ENCODE results near the gene NR1D2. TPM values are rescaled to one million over a fixed set of nuclear protein-coding genes. Genes with fewer than 3 reads are reported as not detected.

The NR1D2 gene
- total RNA-seq, 1 experiment from 2014 or later: 24.0 TPM

DNA sequence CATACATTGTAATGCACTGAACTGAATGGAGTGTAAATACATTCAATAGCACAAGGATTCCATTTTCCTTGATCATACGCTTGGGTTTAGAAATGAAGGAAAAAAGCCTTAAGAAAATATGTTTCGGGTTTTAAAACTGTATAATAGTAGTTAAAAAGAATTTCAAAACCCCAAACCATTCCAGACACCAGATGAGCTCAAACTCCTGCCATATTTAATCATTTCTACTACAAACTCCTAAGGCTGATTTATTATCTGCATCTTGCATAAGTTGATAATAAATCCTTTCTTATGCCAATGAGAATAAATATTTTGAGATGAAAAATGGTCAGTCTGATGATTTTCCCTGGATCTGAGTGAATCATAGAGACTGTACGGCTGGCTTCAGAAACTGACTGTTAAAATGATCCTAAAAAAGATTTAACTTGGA, 51.0 kb downstream of the NR1D2 start:
- H2AFZ ChIP-seq (ENCODE audit: low read length): no peak overlapping the region
- no peak overlapping the region for H3T11ph ChIP-seq (ENCODE audit: low read length)
- H3K14ac ChIP-seq (ENCODE audit: insufficient read depth, low read length): no peak overlapping the region
- H3K18ac ChIP-seq (ENCODE audit: insufficient read length, low read depth, low read length): no peak overlapping the region
- no peak overlapping the region for H2BK120ac ChIP-seq (ENCODE audit: low read depth, low read length, poor library complexity, severe bottlenecking)
- no peak for DNase-seq
- H3K9me3 ChIP-seq (ENCODE audit: control insufficient read depth, low read depth, low read length): no peaks in the 10 kb centered on the region
- no peaks in the 10 kb centered on the region for H3K79me2 ChIP-seq (ENCODE audit: insufficient read depth, low read length)
- H3K9me3 Mint-ChIP-seq: no peaks in the 10 kb centered on the region
- no peaks in the 10 kb centered on the region; the same call in 1 of the 2 replicates for H3K4me1 ChIP-seq (ENCODE audit: insufficient read depth, low read length)
- no peak overlapping the region for H3K27ac Mint-ChIP-seq
- no peak overlapping the region for H3K27ac ChIP-seq (ENCODE audit: insufficient read length, low read depth, low read length)
- no peak overlapping the region for H3K9ac ChIP-seq (ENCODE audit: extremely low read depth, insufficient read length, low read length)
- H2BK15ac ChIP-seq (ENCODE audit: low read depth, low read length): no peak overlapping the region
- no peak overlapping the region for H3K4me2 ChIP-seq (ENCODE audit: insufficient read depth, insufficient read length, low read length)
- H4K20me1 ChIP-seq (ENCODE audit: control insufficient read depth, insufficient read depth, insufficient read length): no peaks in the 10 kb centered on the region
- H3K23ac ChIP-seq (ENCODE audit: insufficient read length, low read depth, low read length): no peak overlapping the region
- no peak overlapping the region for H4K8ac ChIP-seq (replicated peaks; ENCODE audit: insufficient read length, low read depth, low read length)
- no CpG with 5 or more reads among the region's 3 CpGs for WGBS (ENCODE audit: extremely low coverage, insufficient read length, low lambda C conversion rate)
- H3K23me2 ChIP-seq (ENCODE audit: insufficient read length, low read depth, low read length, poor library complexity, severe bottlenecking): no peaks in the 10 kb centered on the region
- H2AK5ac ChIP-seq (ENCODE audit: insufficient read length, low read length): no peak overlapping the region
- no peak overlapping the region for H2BK5ac ChIP-seq (ENCODE audit: insufficient read length, low read length)
- no peak overlapping the region for H2BK12ac ChIP-seq (ENCODE audit: insufficient read length, low read depth, low read length)
- TF ChIP-seq, protein P1, sequence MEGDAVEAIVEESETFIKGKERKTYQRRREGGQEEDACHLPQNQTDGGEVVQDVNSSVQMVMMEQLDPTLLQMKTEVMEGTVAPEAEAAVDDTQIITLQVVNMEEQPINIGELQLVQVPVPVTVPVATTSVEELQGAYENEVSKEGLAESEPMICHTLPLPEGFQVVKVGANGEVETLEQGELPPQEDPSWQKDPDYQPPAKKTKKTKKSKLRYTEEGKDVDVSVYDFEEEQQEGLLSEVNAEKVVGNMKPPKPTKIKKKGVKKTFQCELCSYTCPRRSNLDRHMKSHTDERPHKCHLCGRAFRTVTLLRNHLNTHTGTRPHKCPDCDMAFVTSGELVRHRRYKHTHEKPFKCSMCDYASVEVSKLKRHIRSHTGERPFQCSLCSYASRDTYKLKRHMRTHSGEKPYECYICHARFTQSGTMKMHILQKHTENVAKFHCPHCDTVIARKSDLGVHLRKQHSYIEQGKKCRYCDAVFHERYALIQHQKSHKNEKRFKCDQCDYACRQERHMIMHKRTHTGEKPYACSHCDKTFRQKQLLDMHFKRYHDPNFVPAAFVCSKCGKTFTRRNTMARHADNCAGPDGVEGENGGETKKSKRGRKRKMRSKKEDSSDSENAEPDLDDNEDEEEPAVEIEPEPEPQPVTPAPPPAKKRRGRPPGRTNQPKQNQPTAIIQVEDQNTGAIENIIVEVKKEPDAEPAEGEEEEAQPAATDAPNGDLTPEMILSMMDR (conservative IDR thresholded peaks at IDR 0.05): no peak
- H4K5ac ChIP-seq (ENCODE audit: insufficient read length, low read depth, low read length): no peak overlapping the region
- no peak overlapping the region for H3K56ac ChIP-seq (ENCODE audit: insufficient read length, low read depth, low read length)
- no peak overlapping the region for H3K4ac ChIP-seq (ENCODE audit: low read depth, low read length)
- no peaks in the 10 kb centered on the region for H3K79me1 ChIP-seq (ENCODE audit: insufficient read depth, low read depth, low read length, poor library complexity, severe bottlenecking)
- peaks cover 11% of the 10 kb centered on the region in 2 experiments for H3K4me1 Mint-ChIP-seq
- no peaks in the 10 kb centered on the region for H3K27me3 ChIP-seq (ENCODE audit: insufficient read depth, low read length)
- H2BK20ac ChIP-seq (ENCODE audit: low read depth, low read length, poor library complexity, severe bottlenecking): no peak overlapping the region
- no peak overlapping the region for H3K4me3 Mint-ChIP-seq
- no peak overlapping the region for H4K91ac ChIP-seq (ENCODE audit: insufficient read length, low read depth, low read length)
- H3K27me3 Mint-ChIP-seq (ENCODE audit: low read depth): no peaks in the 10 kb centered on the region
- no peaks in the 10 kb centered on the region for H3K36me3 Mint-ChIP-seq (ENCODE audit: insufficient read depth in 1 of 3, low read depth in 3 of 3)
